Astrocyte of the cerebellum (primary cell): Measurements from ENCODE around the gene PROX1.

Source experiments
- DNase-seq: peaks from one replicate; pipeline ENCODE4 v3.0.0-alpha.2; 2011; ENCODE audit warnings: low read depth
- H3K4me3 ChIP-seq: 2 replicates; pipeline ENCODE4 v1.5.1; 2011; ENCODE audit warnings: mild to moderate bottlenecking, low read depth, low read length, moderate library complexity
- in situ Hi-C: cut with HindIII; loops from 2 replicates; pipeline ENCODE4 v1.10.0; 2017; ENCODE audit warnings: low sequenced_read_pairs
- TF ChIP-seq, protein P1 (sequence below): IDR thresholded peaks from 2 replicates; pipeline ENCODE4 v1.5.1; 2012; ENCODE audit warnings: low read length, low read depth, moderate library complexity, mild to moderate bottlenecking; ENCODE audit errors: missing control alignments

Gene PROX1

DNA sequence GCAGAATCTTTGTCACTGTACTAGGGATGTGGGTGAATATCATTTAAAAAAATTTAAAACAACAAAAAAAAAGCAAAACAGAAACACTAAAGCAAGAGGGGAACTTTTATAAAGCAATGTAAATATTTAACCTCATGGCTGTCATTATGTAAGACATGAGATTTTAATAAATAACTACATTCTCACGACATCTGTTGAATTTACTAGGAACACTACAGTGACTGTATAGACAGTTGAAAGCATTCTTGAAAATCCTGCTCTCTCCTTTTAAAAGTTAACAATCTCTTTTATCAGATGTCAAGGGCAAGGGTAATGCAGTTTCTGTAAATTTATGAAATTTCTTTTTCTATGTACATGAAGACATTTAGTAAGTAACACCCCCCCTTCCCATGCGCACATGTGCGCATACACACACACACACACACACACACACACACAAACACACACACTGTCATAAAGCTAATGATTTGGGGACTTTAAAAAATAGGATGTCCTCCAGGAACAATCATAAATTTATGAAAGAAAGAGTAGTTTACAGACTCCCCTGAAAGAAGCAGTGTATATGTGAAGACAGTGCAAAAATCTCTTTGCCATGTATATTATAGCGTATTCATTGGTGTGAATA lies 51.7 kb downstream of the PROX1 start:
- DNase-seq: no peak
- no peak overlapping the region for H3K4me3 ChIP-seq
- in situ Hi-C loops: no loop called here
- TF ChIP-seq, protein P1, sequence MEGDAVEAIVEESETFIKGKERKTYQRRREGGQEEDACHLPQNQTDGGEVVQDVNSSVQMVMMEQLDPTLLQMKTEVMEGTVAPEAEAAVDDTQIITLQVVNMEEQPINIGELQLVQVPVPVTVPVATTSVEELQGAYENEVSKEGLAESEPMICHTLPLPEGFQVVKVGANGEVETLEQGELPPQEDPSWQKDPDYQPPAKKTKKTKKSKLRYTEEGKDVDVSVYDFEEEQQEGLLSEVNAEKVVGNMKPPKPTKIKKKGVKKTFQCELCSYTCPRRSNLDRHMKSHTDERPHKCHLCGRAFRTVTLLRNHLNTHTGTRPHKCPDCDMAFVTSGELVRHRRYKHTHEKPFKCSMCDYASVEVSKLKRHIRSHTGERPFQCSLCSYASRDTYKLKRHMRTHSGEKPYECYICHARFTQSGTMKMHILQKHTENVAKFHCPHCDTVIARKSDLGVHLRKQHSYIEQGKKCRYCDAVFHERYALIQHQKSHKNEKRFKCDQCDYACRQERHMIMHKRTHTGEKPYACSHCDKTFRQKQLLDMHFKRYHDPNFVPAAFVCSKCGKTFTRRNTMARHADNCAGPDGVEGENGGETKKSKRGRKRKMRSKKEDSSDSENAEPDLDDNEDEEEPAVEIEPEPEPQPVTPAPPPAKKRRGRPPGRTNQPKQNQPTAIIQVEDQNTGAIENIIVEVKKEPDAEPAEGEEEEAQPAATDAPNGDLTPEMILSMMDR: no peak

DNA sequence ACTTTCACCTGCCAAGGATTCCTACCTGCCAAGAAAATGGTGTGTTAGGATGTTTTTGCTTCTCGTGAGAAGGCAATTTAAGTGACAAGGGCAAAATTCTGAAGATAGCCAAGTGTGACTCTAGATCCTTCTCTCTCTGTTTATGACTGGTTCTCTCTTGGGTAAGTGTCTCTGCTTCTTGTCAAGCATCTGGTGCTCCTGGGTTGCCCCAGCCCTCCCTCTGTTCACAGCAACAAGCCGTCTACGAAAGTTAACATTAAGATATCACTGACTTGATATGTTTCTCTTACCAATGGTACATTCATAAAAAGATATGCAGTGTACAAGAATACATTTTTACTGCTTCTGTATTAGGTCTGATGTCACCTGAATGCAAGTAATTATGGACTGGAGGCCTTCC lies 55.4 kb downstream of the PROX1 start:
- no peak for DNase-seq
- no peak overlapping the region for H3K4me3 ChIP-seq
- in situ Hi-C loops: no loop called here
- TF ChIP-seq, protein P1: no peak

DNA sequence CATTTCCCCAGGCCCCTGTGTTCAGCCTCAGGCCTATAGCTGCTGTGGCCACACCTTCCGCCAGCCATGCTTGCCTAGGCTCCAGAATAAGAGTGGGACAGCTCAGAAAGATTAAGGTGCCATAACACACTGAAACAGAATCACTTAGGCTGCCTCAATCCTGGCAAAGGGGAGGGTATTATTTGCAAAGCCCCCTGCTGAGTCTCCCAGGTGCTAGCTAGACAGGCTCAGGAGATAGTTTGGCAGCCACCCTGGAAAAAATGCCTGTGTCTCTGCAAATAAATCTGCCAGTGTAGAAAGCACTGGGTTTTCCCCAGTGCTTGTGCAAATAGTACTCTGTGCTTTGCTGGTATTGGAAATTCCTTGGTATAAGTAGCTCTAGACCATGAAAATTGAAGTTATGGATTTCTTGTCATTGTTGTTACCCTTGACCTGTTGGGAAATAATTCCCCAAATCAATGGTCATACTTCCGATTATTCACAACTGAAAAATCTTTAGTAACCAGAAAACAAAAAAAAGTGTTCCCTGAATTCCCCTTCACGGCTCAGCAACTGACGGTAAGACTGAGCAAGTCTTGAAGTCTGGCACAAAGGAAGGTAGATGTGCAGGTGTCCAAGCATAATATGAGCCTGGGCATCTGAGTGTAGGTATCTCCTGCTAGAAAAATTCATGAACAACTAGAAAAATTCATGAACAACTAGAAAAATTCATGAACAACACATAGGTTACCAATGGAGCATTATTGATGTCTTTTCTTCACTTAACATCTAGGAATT lies 56.9 kb downstream of the PROX1 start:
- DNase-seq: no peak
- TF ChIP-seq, protein P1: no peak
- in situ Hi-C loops: no loop called here
- no peak overlapping the region for H3K4me3 ChIP-seq

DNA sequence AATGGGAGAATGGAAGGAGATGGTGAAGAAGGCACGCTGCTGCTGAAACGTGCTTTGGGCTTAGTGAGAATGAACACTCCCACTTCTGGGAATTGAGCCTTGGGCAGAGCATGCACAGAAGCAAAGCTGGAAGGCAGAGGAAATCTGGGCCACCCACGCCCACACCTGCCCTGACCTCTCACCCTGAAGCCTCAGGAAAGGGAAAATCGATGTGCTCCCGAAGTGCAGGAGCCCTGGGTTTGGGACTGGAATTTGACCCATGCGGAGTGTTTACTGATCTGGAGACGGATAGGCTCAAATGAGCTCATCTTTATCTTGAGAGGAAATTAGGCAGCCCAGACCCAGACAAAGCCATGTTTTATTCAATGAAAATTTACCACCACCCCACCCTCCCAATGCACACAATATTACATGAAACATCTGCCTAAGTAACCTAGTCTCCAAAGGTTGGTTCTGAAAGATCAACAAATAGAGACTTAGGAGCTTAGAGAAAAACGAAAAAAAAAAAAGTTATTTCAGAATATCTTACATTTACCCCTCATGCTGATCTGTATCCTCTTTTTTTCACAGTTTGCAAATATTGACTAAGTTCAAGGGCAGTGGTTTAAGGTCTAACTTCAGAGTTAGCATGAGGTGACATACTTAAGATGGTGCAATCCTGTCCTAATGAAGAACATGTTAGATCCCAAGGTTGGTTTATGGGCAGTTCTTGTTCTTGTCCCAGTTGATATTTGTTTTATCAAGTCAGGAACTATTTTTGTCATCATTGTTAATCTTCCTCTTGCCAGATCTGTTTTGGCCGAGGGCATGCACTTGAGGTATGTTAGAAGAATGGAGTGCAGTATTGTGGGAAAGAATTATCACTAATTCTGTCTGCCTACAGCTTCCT lies 63.0 kb downstream of the PROX1 start:
- in situ Hi-C loops: no loop called here
- TF ChIP-seq, protein P1: no peak
- H3K4me3 ChIP-seq: no peak overlapping the region
- DNase-seq: no peak

DNA sequence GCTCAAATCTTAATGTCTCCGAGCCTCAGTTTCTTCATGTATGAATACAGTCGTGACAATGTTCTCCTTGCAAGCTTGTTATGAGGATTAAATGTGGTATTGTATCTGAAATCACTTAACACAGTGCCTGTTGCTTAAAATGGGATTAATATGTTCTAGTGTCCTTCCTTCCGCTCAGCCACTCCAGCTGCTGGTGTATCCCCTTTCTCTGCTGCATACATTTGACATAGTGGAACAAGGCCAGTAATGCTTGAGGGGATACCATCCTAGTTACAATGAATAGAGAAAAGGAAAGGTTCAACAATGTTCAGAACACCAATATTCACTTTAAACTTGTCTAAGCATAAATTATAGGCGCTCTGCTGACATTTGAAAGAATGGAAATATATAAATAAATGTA lies 64.0 kb downstream of the PROX1 start:
- in situ Hi-C loops: no loop called here
- no peak for DNase-seq
- TF ChIP-seq, protein P1: no peak
- no peak overlapping the region for H3K4me3 ChIP-seq

DNA sequence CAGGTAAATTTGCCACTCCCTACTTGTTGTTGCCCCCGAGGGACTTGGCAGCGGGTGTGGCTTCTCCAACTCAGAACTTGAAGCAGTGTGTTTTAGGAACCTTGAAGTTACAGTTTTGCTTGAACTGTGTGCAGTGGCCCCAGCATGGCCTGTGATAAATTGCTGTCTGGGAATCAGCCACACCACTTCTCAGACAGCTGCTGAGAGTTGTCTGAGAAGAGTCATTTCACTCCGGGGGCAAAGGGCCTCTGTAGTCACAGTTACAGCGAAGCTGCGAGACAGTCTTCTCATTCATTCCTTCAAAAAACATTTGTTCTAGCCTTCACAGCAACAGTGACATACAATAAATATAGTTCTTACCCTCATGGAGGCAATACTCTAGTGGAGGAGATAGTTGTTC lies 70.3 kb downstream of the PROX1 start:
- in situ Hi-C loops: no loop called here
- H3K4me3 ChIP-seq: no peak overlapping the region
- TF ChIP-seq, protein P1: no peak
- DNase-seq: no peak
